Endothelial cell of coronary artery (primary cell): ENCODE data around the gene RBM10. TPM values are rescaled to one million over a fixed set of nuclear protein-coding genes. Genes with fewer than 3 reads are reported as not detected.

ENCODE experiments used
- total RNA-seq: library from RNA; depleted of rRNA; stranded (reverse); fragments of >200 nt; gene quantifications from 2 replicates; pipeline ENCODE4 v1.2.3, GENCODE V29; 2014

RBM10 gene
- 62.1 and 67.9 TPM in 2 replicates for total RNA-seq

GRCh38 chrX:47144626-47145394 is at the start of gene RBM10, which contains the start of gene NDUFB11:
RBM10 (plus strand) TSS chrX:47145221; CDS start chrX:47147482, 2,261 bp downstream.
NDUFB11 (minus strand) TSS chrX:47144702; CDS start chrX:47144679, 23 bp downstream.

GRCh38 chrX:47193475-47194193 is 48.6 kb downstream of the RBM10 start, which contains the start of gene UBA1:
UBA1 (plus strand) TSS chrX:47193829; CDS start chrX:47198803, 4,974 bp downstream.

DNA sequence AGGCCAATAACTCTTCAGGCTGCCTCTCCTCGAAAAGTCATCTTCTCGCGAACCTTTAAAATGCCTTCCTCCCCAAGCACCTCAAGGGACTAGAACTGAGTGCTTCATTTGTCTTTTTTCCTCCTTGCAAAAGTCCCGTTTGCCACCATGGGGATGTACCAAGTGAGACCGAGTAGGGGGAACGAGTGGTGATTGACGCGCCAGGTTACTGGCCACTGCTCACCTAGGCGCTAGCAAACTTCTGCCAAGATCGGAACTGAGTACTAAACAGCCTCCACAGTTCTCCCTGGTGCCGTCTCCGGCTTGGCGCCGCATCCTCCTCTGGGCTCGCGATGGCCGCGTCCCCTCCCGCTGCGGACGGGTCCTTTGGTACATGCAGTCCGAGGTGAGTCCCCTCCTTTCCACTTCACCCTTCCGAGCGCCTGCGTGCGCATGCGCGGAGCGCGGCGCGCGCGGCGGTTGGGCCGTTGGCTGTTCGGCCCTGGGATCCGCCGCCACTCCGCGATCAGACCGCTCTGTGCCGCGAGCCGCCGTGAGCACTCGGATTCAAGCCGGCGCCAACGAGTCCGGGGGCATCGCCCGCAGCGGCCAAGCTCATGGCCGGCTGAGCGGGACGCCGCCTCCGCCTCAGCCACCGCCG is 73.4 kb downstream of the RBM10 start, which contains the start of gene CDK16:
CDK16 (plus strand) TSS at position 402 of the 640 bp plus-strand sequence. CDS start 4,877 bp downstream, outside the sequence.

DNA sequence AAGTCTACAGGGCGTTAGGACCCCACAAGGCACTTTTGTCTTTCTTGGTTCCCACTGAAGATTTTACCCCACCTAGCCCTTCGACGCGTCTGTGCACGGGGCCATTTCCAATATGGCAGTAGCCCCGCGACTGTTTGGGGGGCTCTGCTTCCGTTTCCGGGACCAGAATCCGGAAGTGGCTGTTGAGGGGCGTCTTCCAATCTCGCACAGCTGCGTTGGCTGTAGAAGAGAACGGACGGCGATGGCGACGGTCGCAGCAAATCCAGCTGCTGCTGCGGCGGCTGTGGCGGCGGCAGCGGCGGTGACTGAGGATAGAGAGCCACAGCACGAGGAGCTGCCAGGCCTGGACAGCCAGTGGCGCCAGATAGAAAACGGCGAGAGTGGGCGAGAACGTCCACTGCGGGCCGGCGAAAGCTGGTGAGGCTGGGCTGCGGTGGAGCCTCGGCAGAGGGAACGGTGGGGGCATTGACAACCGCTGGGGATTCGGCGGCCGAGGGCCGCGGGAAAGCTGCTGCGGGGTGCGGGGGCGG is 87.8 kb downstream of the RBM10 start, which contains the start of gene USP11:
USP11 (plus strand) TSS at position 207 of the 530 bp plus-strand sequence; CDS start at position 242, 35 bp downstream.

Other genes starting within 250 kb of the RBM10 start
- gene JADE3, start 232.8 kb upstream of the RBM10 start, total RNA-seq = 9.8 and 11.2 TPM in 2 replicates
- 0.27 and 0.66 TPM in 2 replicates for gene RGN, start 66.8 kb upstream of the RBM10 start, total RNA-seq
- 59.5 and 64.7 TPM in 2 replicates for gene NDUFB11, start 519 bp upstream of the RBM10 start, total RNA-seq
- gene UBA1, start 48.6 kb downstream of the RBM10 start, total RNA-seq = 125 and 140 TPM in 2 replicates
- 46.4 and 59.8 TPM in 2 replicates for gene CDK16, start 73.5 kb downstream of the RBM10 start, total RNA-seq
- gene USP11, start 87.8 kb downstream of the RBM10 start, total RNA-seq = 26.1 and 27.5 TPM in 2 replicates
- not detected in 2 replicates for gene ZNF157, start 225.4 kb downstream of the RBM10 start, total RNA-seq